ENCODE results near the gene SIL1. TPM values are rescaled to one million over a fixed set of nuclear protein-coding genes. Genes with fewer than 3 reads are reported as not detected.

SIL1 gene
- polyA plus RNA-seq, 3 donors: 25.4 to 35.1 (median 27.9) TPM

- Histone ChIP-seq H2AFZ (ENCODE audit: insufficient read depth, low read depth, low read length, poor library complexity, severe bottlenecking) (no peak overlapping the region), H3K36me3 (replicated peaks in 1 of 2; ENCODE audit: control insufficient read depth in 1 of 2, insufficient read depth in 2 of 2, low read length in 2 of 2) (peaks cover 0 to 9% of the 10 kb centered on the region in 2 donors), H3K27me3 (ENCODE audit: control insufficient read depth in 2 of 2, insufficient read depth in 2 of 2, low read length in 2 of 2) (no peaks in the 10 kb centered on the region), H3K4me1 (ENCODE audit: control insufficient read depth in 1 of 2, insufficient read depth in 2 of 2, low read length in 2 of 2) (peaks cover 35 to 40% of the 10 kb centered on the region in 2 donors), H3K79me2 (ENCODE audit: insufficient read depth, low read length) (peaks cover 40% of the 10 kb centered on the region), H3K4me2 (replicated peaks; ENCODE audit: extremely low read depth, low read length, poor library complexity, severe bottlenecking) (peak overlapping the region; percentile 11), H3K27ac (ENCODE audit: low read depth in 1 of 2, low read length in 2 of 2) (peak overlapping the region in 1 of 2 donors; percentile 34), H3K9ac (ENCODE audit: insufficient read depth, low read length, poor library complexity, severe bottlenecking) (no peak overlapping the region), H4K20me1 (ENCODE audit: insufficient read depth, low read length) (peaks cover 15% of the 10 kb centered on the region), H3K9me3 (replicated peaks in 1 of 2; ENCODE audit: control insufficient read depth in 1 of 2, insufficient read depth in 1 of 2, low read length in 2 of 2) (no peaks in the 10 kb centered on the region), H3K4me3 (replicated peaks in 1 of 3; ENCODE audit: low read depth in 2 of 3, low read length in 3 of 3) (peak overlapping the region in 1 of 3 experiments; percentile 6)
- peaks cover 0 to 3% (median 0%) of the 10 kb centered on the region in 3 donors for H3K27me3 Mint-ChIP-seq (ENCODE audit: low read depth in 3 of 3)
- DNase-seq: peak in 1 of 3 donors; percentile 61
- H3K4me1 Mint-ChIP-seq: peaks cover 52% of the 10 kb centered on the region
- H3K27ac Mint-ChIP-seq: peak overlapping the region; percentile 16 to 74 (median 53)
- peaks cover 0 to under 1% (median 0%) of the 10 kb centered on the region in 7 donors for H3K9me3 Mint-ChIP-seq
- peak overlapping the region in 1 of 2 donors; percentile 58 for H3K4me3 Mint-ChIP-seq
- intact Hi-C loops (cut with micrococcal nuclease): no loop called here
- H3K36me3 Mint-ChIP-seq: peaks cover 12 to 24% of the 10 kb centered on the region in 2 donors
- WGBS (ENCODE audit: insufficient coverage): 80% methylated on average over 1 of the region's 4 CpGs
- no peak for TF ChIP-seq CTCF (IDR thresholded peaks at IDR 0.05)
These were observed 15.5 kb downstream of the SIL1 start for GRCh38 chr5:139182528-139183296.

- H3K27me3 Mint-ChIP-seq (ENCODE audit: low read depth in 3 of 3): peaks cover 0 to 2% (median 0%) of the 10 kb centered on the region in 3 donors
- H4K20me1 ChIP-seq (ENCODE audit: insufficient read depth, low read length): peaks cover 16% of the 10 kb centered on the region
- H3K27me3 ChIP-seq (ENCODE audit: control insufficient read depth in 2 of 2, insufficient read depth in 2 of 2, low read length in 2 of 2): no peaks in the 10 kb centered on the region
- DNase-seq: peak; percentile 38 to 77 (median 64)
- peaks cover 58% of the 10 kb centered on the region for H3K4me1 Mint-ChIP-seq
- H3K4me1 ChIP-seq (ENCODE audit: control insufficient read depth in 1 of 2, insufficient read depth in 2 of 2, low read length in 2 of 2): peaks cover 41 to 46% of the 10 kb centered on the region in 2 donors
- H3K4me3 ChIP-seq (replicated peaks in 1 of 3; ENCODE audit: low read depth in 2 of 3, low read length in 3 of 3): peak overlapping the region in 1 of 3 experiments; percentile 6
- H3K27ac Mint-ChIP-seq: peak overlapping the region in 6 of 7 donors; percentile 5 to 65 (median 17)
- peaks cover 0 to 8% of the 10 kb centered on the region in 2 donors for H3K36me3 ChIP-seq (replicated peaks in 1 of 2; ENCODE audit: control insufficient read depth in 1 of 2, insufficient read depth in 2 of 2, low read length in 2 of 2)
- no peak for TF ChIP-seq CTCF (IDR thresholded peaks at IDR 0.05)
- peak overlapping the region in 1 of 2 donors; percentile 34 for H3K27ac ChIP-seq (ENCODE audit: low read depth in 1 of 2, low read length in 2 of 2)
- peak overlapping the region in 1 of 2 donors; percentile 58 for H3K4me3 Mint-ChIP-seq
- H3K9ac ChIP-seq (ENCODE audit: insufficient read depth, low read length, poor library complexity, severe bottlenecking): no peak overlapping the region
- H3K36me3 Mint-ChIP-seq: peaks cover 7 to 16% of the 10 kb centered on the region in 2 donors
- peaks cover 41% of the 10 kb centered on the region for H3K79me2 ChIP-seq (ENCODE audit: insufficient read depth, low read length)
- intact Hi-C loops (cut with micrococcal nuclease): no loop called here
- 33% methylated on average over 2 of the region's 8 CpGs for WGBS (ENCODE audit: insufficient coverage)
- no peak overlapping the region for H2AFZ ChIP-seq (ENCODE audit: insufficient read depth, low read depth, low read length, poor library complexity, severe bottlenecking)
- H3K9me3 ChIP-seq (replicated peaks in 1 of 2; ENCODE audit: control insufficient read depth in 1 of 2, insufficient read depth in 1 of 2, low read length in 2 of 2): no peaks in the 10 kb centered on the region
- peak overlapping the region; percentile 11 for H3K4me2 ChIP-seq (replicated peaks; ENCODE audit: extremely low read depth, low read length, poor library complexity, severe bottlenecking)
- H3K9me3 Mint-ChIP-seq: no peaks in the 10 kb centered on the region
These were observed 16.2 kb downstream of the SIL1 start for GRCh38 chr5:139181835-139182452.

Data from CD14-positive monocyte (primary cell).